Heart left ventricle (tissue), 16 donors: ENCODE results near the gene SLC15A4. TPM values are rescaled to one million over a fixed set of nuclear protein-coding genes. Genes with fewer than 3 reads are reported as not detected.
"Not testable (repeated sequence)": the region's sequence is repeated elsewhere in the genome, so short reads cannot be mapped to it uniquely, and the experiment has no call there.

ENCODE experiments used
- ATAC-seq, 4 donors: fragments of 200-7000 bp; cut with Tn5 transposase; one replicate each; pipeline ENCODE4 v1.9.1; 2020 to 2022; ENCODE audit warnings: moderate library complexity in 4 of 4, mild to moderate bottlenecking in 3 of 4, moderate number of reproducible peaks in 1 of 4
- DNase-seq, 5 donors: peaks; one replicate each; pipeline ENCODE4 v3.0.0-alpha.2; 2020
- H3K27ac ChIP-seq, 12 donors: fragments of 200-600 bp; sonication (generic) in 4 of 12; one replicate each; pipeline versions ENCODE4 v1.5.0 to v1.8.0; 2016 to 2022; ENCODE audit warnings: mild to moderate bottlenecking in 2 of 12
- H3K27me3 ChIP-seq, 9 donors: fragments of 200-600 bp; sonication (generic) in 2 of 9; one replicate each; pipeline versions ENCODE4 v1.5.1 to v1.8.0; 2016 to 2022; ENCODE audit warnings: mild to moderate bottlenecking in 3 of 9
- H3K36me3 ChIP-seq, 9 donors: fragments of 200-600 bp; sonication (generic) in 2 of 9; one replicate each; pipeline versions ENCODE4 v1.5.0 to v1.8.0; 2018 to 2022; ENCODE audit warnings: mild to moderate bottlenecking in 2 of 9
- H3K4me1 ChIP-seq, 12 donors: fragments of 200-600 bp; sonication (generic) in 4 of 12; one replicate each; pipeline versions ENCODE4 v1.5.0 to v1.8.0; 2016 to 2022; ENCODE audit warnings: mild to moderate bottlenecking in 3 of 12
- H3K4me3 ChIP-seq, 12 donors: fragments of 200-600 bp; sonication (generic) in 4 of 12; one replicate each; pipeline versions ENCODE4 v1.5.0 to v1.8.0; 2017 to 2022; ENCODE audit warnings: mild to moderate bottlenecking in 9 of 12, moderate library complexity in 4 of 12
- H3K9me3 ChIP-seq, 12 donors: fragments of 200-600 bp; sonication (generic) in 4 of 12; one replicate each; pipeline versions ENCODE4 v1.5.0 to v1.8.0; 2016 to 2022; ENCODE audit warnings: mild to moderate bottlenecking in 1 of 12
- POLR2A ChIP-seq, 2 donors: fragments of 450-650 bp; IDR thresholded peaks; one replicate each; pipeline ENCODE4 v1.6.1; 2017; ENCODE audit warnings: antibody characterized with exemption in 2 of 2, mild to moderate bottlenecking in 2 of 2, moderate library complexity in 2 of 2
- WGBS, 4 donors: extraction: QIAGEN DNeasy Blood & Tissue Kit in 2 of 4; methylation state at CpG; one replicate each; pipeline versions ENCODE4 v1.1.5 to v1.1.7; 2013 to 2018; 5-methylcytosine and 5-hydroxymethylcytosine counted together
- intact Hi-C, 10 donors: fragments of 100-400 bp; cut with DNase I; formaldehyde crosslinking; loops; one replicate each; pipeline versions ENCODE4 v1.11.1 to v1.14.2; 2022
- polyA plus RNA-seq, 2 donors: library from polyadenylated mRNA; stranded (reverse); fragments of 200-250 nt; gene quantifications; one replicate each; pipeline ENCODE4 v1.2.3, GENCODE V29; 2013
- total RNA-seq, 9 donors: library from RNA; depleted of rRNA in 2 of 9; stranded (reverse); fragments of >200 nt in 2 of 9; fragmentation: NEBNext Ultra II Directional in 3 of 9; extraction: Animal tissue kit (Norgen Biotek cat#: 25700) in 3 of 9; gene quantifications; one replicate each; pipeline versions ENCODE4 v1.1.0 to v1.2.4, GENCODE V29; 2016 to 2023
- TF ChIP-seq, protein P1 (sequence below), 12 donors: fragments of 200-600 bp; sonication (generic) in 4 of 12; IDR thresholded peaks; one replicate each; pipeline versions ENCODE4 v1.5.0 to v1.8.0; 2018 to 2022; ENCODE audit warnings: antibody characterized with exemption in 12 of 12, mild to moderate bottlenecking in 5 of 12
- donor health status: ischemic (EF 13 %, LVEDD 7.1; RV severe dilation, severe dysfunction).
- donor health status: healthy with polysubstance abuse.
- donor health status: DM: no; HTN: yes; CAD: no.
- donor health status: DM: no; HTN: no; CAD: no.
- donor health status: ischemic (EF 25% LVEDD 6.9; RV normal size, moderate dysfunction).
- donor health status: ischemic (EF 25% LVEDD 5.7; RV mildly dilated, moderate dysfunction).
- donor health status: healthy.
- donor health status: DM: yes; HTN: yes; CAD: no.
- donor health status: ischemic (EF 35%, LVEDD 5.7; RV mildly dilated, moderate dysfunction).
- donor health status: nonischemic (EF 11% LVEDD 7.7; RV severe dilation, severe dysfunction).
- donor health status: DM: yes; HTN: yes; CAD: no.
- donor health status: PGD.
- donor health status: ischemic (EF 29% LVEDD 5.4; RV normal size, mild dysfunction).
- donor health status: nonischemic (EF 23%, LVEDD 6.1; RV moderate dilation, normal function).

The SLC15A4 gene
- total and polyA plus RNA-seq, 11 donors = 10.5 to 31.5 (median 18.1) TPM

DNA sequence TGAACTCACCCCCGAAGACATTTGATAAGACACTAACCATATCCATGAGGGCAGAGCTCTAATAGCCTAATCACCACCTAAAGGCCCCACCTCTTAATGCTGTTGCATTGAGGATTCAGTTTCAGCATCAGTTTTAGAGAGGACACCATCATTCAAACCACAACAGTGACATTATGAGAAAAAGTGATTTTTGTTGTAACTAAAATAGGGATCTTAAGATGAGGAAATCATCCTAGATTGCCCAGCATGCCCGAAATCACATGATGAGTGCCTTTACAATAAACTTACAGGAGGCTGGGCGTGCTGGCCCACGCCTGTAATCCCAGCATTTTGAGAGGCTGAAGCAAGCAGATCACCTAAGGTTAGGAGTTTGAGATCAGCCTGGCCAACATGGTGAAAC lies 19.8 kb upstream of the SLC15A4 start:
- no peak for ATAC-seq
- no peak for DNase-seq
- intact Hi-C loops = no loop called here
- H3K27ac ChIP-seq = peak overlapping the region in 1 of 12 donors; percentile 42
- H3K9me3 ChIP-seq = no peaks in the 10 kb centered on the region
- TF ChIP-seq POLR2A (IDR thresholded peaks at IDR 0.05) = no peak
- TF ChIP-seq, protein P1, sequence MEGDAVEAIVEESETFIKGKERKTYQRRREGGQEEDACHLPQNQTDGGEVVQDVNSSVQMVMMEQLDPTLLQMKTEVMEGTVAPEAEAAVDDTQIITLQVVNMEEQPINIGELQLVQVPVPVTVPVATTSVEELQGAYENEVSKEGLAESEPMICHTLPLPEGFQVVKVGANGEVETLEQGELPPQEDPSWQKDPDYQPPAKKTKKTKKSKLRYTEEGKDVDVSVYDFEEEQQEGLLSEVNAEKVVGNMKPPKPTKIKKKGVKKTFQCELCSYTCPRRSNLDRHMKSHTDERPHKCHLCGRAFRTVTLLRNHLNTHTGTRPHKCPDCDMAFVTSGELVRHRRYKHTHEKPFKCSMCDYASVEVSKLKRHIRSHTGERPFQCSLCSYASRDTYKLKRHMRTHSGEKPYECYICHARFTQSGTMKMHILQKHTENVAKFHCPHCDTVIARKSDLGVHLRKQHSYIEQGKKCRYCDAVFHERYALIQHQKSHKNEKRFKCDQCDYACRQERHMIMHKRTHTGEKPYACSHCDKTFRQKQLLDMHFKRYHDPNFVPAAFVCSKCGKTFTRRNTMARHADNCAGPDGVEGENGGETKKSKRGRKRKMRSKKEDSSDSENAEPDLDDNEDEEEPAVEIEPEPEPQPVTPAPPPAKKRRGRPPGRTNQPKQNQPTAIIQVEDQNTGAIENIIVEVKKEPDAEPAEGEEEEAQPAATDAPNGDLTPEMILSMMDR (IDR thresholded peaks at IDR 0.05) = no peak
- H3K4me3 ChIP-seq = no peak overlapping the region
- peaks cover 0 to 25% (median 0%) of the 10 kb centered on the region in 12 donors for H3K4me1 ChIP-seq
- H3K36me3 ChIP-seq = no peaks in the 10 kb centered on the region
- 66 to 88% (median 76%) methylated on average over 4 of the region's 4 CpGs for WGBS, 4 donors
- H3K27me3 ChIP-seq = peaks cover 0 to 9% (median 0%) of the 10 kb centered on the region in 9 donors

DNA sequence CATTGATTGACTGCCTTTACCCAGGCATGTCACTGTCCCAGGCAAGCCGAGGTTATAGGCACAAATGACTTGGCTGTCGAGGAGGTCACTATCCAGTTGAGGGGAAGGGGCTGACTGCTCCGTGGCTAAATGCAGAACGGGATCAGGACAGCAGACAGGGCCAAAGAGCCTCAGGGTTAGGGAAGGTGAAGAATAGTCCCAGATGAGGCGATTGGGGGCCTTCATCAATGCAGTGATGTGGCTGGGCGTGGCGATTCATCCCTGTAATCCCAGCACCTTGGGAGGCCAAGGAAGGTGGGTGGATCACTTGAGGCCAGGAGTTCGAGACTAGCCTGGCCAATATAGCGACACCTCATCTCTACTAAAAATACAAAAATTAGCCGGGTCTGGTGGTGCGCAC lies 18.8 kb upstream of the SLC15A4 start:
- DNase-seq (no peak), ATAC-seq (no peak)
- H3K36me3 ChIP-seq = no peaks in the 10 kb centered on the region
- H3K27me3 ChIP-seq = peaks cover 0 to 9% (median 0%) of the 10 kb centered on the region in 9 donors
- 86 to 95% (median 88%) methylated on average over 8 to 11 of the region's 11 CpGs for WGBS, 4 donors
- no peaks in the 10 kb centered on the region for H3K9me3 ChIP-seq
- intact Hi-C loops = no loop called here
- peaks cover 0 to 25% (median 0%) of the 10 kb centered on the region in 12 donors for H3K4me1 ChIP-seq
- H3K4me3 ChIP-seq = no peak overlapping the region
- no peak overlapping the region for H3K27ac ChIP-seq
- TF ChIP-seq, protein P1 (IDR thresholded peaks at IDR 0.05) = no peak
- TF ChIP-seq POLR2A (IDR thresholded peaks at IDR 0.05) = no peak

DNA sequence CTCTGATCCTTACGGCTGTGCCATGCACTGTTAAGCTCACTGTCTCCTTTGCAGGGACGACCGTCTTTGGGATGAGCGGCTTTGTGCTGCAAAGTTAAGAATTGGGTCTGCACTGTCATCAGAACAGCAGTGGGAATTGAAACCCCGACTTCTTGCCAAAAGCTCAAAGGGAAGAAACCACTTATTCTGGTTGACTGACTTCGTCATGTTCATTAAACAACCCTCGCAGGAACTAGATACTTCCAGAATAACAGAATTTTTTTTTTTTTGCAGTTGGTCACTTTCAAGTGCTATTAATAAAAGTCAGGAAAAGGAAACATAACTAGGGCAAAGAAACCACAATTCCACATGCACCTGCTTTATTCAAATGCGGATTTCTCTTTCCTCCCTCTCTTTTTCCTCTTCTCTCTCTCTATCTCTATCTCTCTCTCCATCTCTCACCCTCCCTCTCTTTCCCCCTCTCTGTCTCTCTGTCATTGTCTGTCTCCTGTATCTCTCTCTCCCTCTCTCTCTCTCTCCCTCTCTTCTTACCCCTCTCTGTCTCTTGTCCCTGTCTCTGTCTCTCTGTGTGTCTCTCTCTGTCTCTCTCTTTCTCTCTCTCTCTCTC lies 17.2 kb upstream of the SLC15A4 start:
- Histone ChIP-seq H3K4me3 (no peak overlapping the region), H3K27me3 (peaks cover 0 to 9% (median 0%) of the 10 kb centered on the region in 9 donors), H3K4me1 (peaks cover 0 to 25% (median 0%) of the 10 kb centered on the region in 12 donors), H3K36me3 (no peaks in the 10 kb centered on the region), H3K27ac (no peak overlapping the region), H3K9me3 (no peaks in the 10 kb centered on the region)
- WGBS, 4 donors = 49 to 52% (median 49%) methylated on average over 8 of the region's 8 CpGs
- intact Hi-C loops = no loop called here
- TF ChIP-seq POLR2A (IDR thresholded peaks at IDR 0.05) = no peak
- TF ChIP-seq, protein P1 (IDR thresholded peaks at IDR 0.05) = no peak
- DNase-seq (no peak), ATAC-seq (peak in 1 of 4 donors; percentile 47)

DNA sequence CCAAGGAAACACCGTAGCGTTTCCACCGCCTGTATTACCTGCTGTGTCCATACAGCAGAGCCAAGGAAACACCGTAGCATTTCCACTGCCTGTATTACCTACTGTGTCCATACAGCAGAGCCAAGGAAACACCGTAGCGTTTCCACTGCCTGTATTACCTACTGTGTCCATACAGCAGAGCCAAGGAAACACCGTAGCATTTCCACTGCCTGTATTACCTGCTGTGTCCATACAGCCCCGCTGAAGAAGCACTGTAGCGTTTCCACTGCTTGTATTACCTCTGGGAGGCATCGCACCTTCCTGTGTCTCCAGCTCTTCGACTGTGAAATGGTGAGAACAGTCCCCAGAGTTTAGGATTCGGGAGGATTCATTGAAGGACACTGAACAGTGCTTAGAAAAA lies 16.1 kb upstream of the SLC15A4 start:
- H3K4me3 ChIP-seq, H3K27ac ChIP-seq, ATAC-seq, intact Hi-C loops, H3K36me3 ChIP-seq, DNase-seq, H3K9me3 ChIP-seq, H3K27me3 ChIP-seq: not testable (repeated sequence)
- WGBS, 4 donors = 72 to 84% (median 72%) methylated on average over 12 of the region's 12 CpGs
- peaks cover 0 to 25% (median 0%) of the 10 kb centered on the region in 12 donors for H3K4me1 ChIP-seq

DNA sequence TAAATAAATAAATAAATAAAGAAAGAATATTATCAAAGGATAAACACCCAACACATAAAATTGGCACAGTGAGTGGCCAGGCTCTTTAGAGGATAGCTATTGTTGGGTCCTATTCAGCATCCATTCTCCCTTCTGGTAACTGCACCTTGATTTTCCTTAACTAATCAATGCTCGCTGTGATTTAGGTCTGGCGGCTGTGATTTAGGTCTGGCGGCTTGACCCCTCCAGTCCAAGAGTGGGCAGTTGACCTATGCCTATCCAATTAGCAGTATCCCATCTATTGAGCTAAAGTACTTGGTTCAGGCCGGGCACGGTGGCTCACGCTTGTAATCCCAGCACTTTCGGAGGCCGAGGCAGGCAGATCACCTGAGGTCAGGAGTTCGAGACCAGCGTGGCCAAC lies 9.7 kb upstream of the SLC15A4 start:
- Histone ChIP-seq H3K36me3 (no peaks in the 10 kb centered on the region), H3K27me3 (no peaks in the 10 kb centered on the region), H3K4me3 (no peak overlapping the region), H3K4me1 (peaks cover 0 to 25% (median 0%) of the 10 kb centered on the region in 12 donors), H3K27ac (no peak overlapping the region), H3K9me3 (no peaks in the 10 kb centered on the region)
- intact Hi-C loops = no loop called here
- ATAC-seq (no peak), DNase-seq (no peak)
- TF ChIP-seq POLR2A (IDR thresholded peaks at IDR 0.05) = no peak
- TF ChIP-seq, protein P1 (IDR thresholded peaks at IDR 0.05) = no peak
- 94 to 98% (median 96%) methylated on average over 10 of the region's 10 CpGs for WGBS, 4 donors
